Suppressor macrophage treated with lipopolysaccharide for 1 hour (primary cell): ENCODE data around the gene FITM1.

Source experiments
- DNase-seq, 3 donors: peaks; one replicate each; pipeline ENCODE4 v3.0.0-alpha.2; 2020 to 2022

Gene FITM1

GRCh38 chr14:24162093-24162492 is 31.6 kb downstream of the FITM1 start:
- peak in 1 of 3 donors; percentile 24 for DNase-seq

- DNase-seq, result no peak
Measured at GRCh38 chr14:24164518-24164991, 34.1 kb downstream of the FITM1 start.

GRCh38 chr14:24165785-24166184 is 35.3 kb downstream of the FITM1 start:
- no peak for DNase-seq

GRCh38 chr14:24167469-24168114 is 37.1 kb downstream of the FITM1 start:
- DNase-seq, result peak; percentile 59 to 74 (median 72)

- peak in 2 of 3 donors; percentile 20 to 36 for DNase-seq
Measured at GRCh38 chr14:24171422-24172260, 41.2 kb downstream of the FITM1 start, which contains the start of gene REC8. REC8 (plus strand) TSS chr14:24172080; CDS start chr14:24172553, 473 bp downstream.

GRCh38 chr14:24172261-24172860 is 41.9 kb downstream of the FITM1 start:
- no peak for DNase-seq

GRCh38 chr14:24172871-24173281 is 42.4 kb downstream of the FITM1 start:
- no peak for DNase-seq

GRCh38 chr14:24176599-24176998 is 46.1 kb downstream of the FITM1 start:
- no peak for DNase-seq

- no peak for DNase-seq
Measured at GRCh38 chr14:24177041-24177825, 46.8 kb downstream of the FITM1 start.

GRCh38 chr14:24177891-24178290 is 47.4 kb downstream of the FITM1 start:
- DNase-seq, result no peak

GRCh38 chr14:24178399-24179178 is 48.1 kb downstream of the FITM1 start:
- no peak for DNase-seq

GRCh38 chr14:24179294-24179960 is 49.0 kb downstream of the FITM1 start:
- DNase-seq, result no peak

GRCh38 chr14:24179961-24180796 is 49.7 kb downstream of the FITM1 start:
- no peak for DNase-seq

- no peak for DNase-seq
Measured at GRCh38 chr14:24181371-24182077, 51.1 kb downstream of the FITM1 start.
